Measurements from ENCODE around the gene DCST1.

- TF ChIP-seq, protein P1, sequence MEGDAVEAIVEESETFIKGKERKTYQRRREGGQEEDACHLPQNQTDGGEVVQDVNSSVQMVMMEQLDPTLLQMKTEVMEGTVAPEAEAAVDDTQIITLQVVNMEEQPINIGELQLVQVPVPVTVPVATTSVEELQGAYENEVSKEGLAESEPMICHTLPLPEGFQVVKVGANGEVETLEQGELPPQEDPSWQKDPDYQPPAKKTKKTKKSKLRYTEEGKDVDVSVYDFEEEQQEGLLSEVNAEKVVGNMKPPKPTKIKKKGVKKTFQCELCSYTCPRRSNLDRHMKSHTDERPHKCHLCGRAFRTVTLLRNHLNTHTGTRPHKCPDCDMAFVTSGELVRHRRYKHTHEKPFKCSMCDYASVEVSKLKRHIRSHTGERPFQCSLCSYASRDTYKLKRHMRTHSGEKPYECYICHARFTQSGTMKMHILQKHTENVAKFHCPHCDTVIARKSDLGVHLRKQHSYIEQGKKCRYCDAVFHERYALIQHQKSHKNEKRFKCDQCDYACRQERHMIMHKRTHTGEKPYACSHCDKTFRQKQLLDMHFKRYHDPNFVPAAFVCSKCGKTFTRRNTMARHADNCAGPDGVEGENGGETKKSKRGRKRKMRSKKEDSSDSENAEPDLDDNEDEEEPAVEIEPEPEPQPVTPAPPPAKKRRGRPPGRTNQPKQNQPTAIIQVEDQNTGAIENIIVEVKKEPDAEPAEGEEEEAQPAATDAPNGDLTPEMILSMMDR (IDR thresholded peaks at IDR 0.05): no peak
- TF ChIP-seq POLR2A (IDR thresholded peaks at IDR 0.05): no peak
These were observed 42.7 kb downstream of the DCST1 start for GRCh38 chr1:155076371-155076770.

All from esophagus squamous epithelium (tissue), 4 donors.